Renal cortical epithelial cell (primary cell): Measurements from ENCODE around the gene PREP. TPM values are rescaled to one million over a fixed set of nuclear protein-coding genes. Genes with fewer than 3 reads are reported as not detected.
"Not testable (repeated sequence)": the region's sequence is repeated elsewhere in the genome, so short reads cannot be mapped to it uniquely, and the experiment has no call there.

Experiments
- DNase-seq: peaks from one replicate; pipeline ENCODE4 v3.0.0-alpha.2; 2011; ENCODE audit warnings: low read depth
- total RNA-seq: library from RNA; depleted of rRNA; stranded (reverse); fragments of >200 nt; gene quantifications from 2 replicates; pipeline ENCODE4 v1.2.3, GENCODE V29; 2014

PREP gene
- total RNA-seq, 1 donor from 2014 or later, result 38.4 TPM

- no peak for DNase-seq
These were observed 132.4 kb downstream of the PREP start for GRCh38 chr6:105270511-105270910.

GRCh38 chr6:105269390-105269789, 133.5 kb downstream of the PREP start:
- DNase-seq, result no peak

GRCh38 chr6:105263685-105264610, 138.9 kb downstream of the PREP start:
- no peak for DNase-seq

GRCh38 chr6:105259913-105260889, 142.7 kb downstream of the PREP start:
- peak; percentile 20 for DNase-seq

GRCh38 chr6:105258816-105259215, 144.1 kb downstream of the PREP start:
- DNase-seq, result no peak

GRCh38 chr6:105257340-105257739, 145.5 kb downstream of the PREP start:
- DNase-seq, result no peak

GRCh38 chr6:105256619-105257018, 146.3 kb downstream of the PREP start:
- no peak for DNase-seq

GRCh38 chr6:105253787-105254186, 149.1 kb downstream of the PREP start:
- DNase-seq, result no peak

GRCh38 chr6:105251689-105252088, 151.2 kb downstream of the PREP start:
- no peak for DNase-seq

GRCh38 chr6:105250533-105250932, 152.3 kb downstream of the PREP start:
- DNase-seq, result no peak

- no peak for DNase-seq
These were observed 159.4 kb downstream of the PREP start for GRCh38 chr6:105243487-105243886.

GRCh38 chr6:105235155-105235554, 167.7 kb downstream of the PREP start:
- DNase-seq, result no peak

- DNase-seq, result not testable (repeated sequence)
These were observed 171.1 kb downstream of the PREP start for GRCh38 chr6:105231771-105232170.

Other genes with a start within 250 kb of the PREP start
- under 0.01 and 2.1 TPM in 2 replicates for gene POPDC3, start 223.1 kb downstream of the PREP start, total RNA-seq